Measurements from ENCODE around the gene MSI2.
"Not testable (repeated sequence)": the region's sequence is repeated elsewhere in the genome, so short reads cannot be mapped to it uniquely, and the experiment has no call there.

The MSI2 gene

GRCh38 chr17:57609125-57609877, 353.0 kb downstream of the MSI2 start:
- DNase-seq = no peak

- no peak for DNase-seq
Measured at GRCh38 chr17:57609878-57610270, 353.6 kb downstream of the MSI2 start.

GRCh38 chr17:57612202-57613071, 356.1 kb downstream of the MSI2 start:
- no peak for DNase-seq

- DNase-seq = no peak
Measured at GRCh38 chr17:57614742-57615141, 358.4 kb downstream of the MSI2 start.

GRCh38 chr17:57615836-57616757, 359.8 kb downstream of the MSI2 start:
- DNase-seq = no peak

- DNase-seq = no peak
Measured at GRCh38 chr17:57617218-57617617, 360.9 kb downstream of the MSI2 start.

- no peak for DNase-seq
Measured at GRCh38 chr17:57619061-57619937, 363.0 kb downstream of the MSI2 start.

GRCh38 chr17:57620576-57620975, 364.3 kb downstream of the MSI2 start:
- DNase-seq = no peak

GRCh38 chr17:57621791-57622190, 365.5 kb downstream of the MSI2 start:
- DNase-seq = not testable (repeated sequence)

GRCh38 chr17:57622306-57622682, 366.0 kb downstream of the MSI2 start:
- no peak for DNase-seq

GRCh38 chr17:57622683-57623433, 366.5 kb downstream of the MSI2 start:
- no peak for DNase-seq

GRCh38 chr17:57623620-57624019, 367.3 kb downstream of the MSI2 start:
- DNase-seq = no peak

GRCh38 chr17:57624386-57624785, 368.1 kb downstream of the MSI2 start:
- no peak for DNase-seq

GRCh38 chr17:57625511-57625910, 369.2 kb downstream of the MSI2 start:
- DNase-seq = no peak

- DNase-seq = no peak
Measured at GRCh38 chr17:57625957-57626356, 369.6 kb downstream of the MSI2 start.

- no peak for DNase-seq
Measured at GRCh38 chr17:57626520-57627210, 370.3 kb downstream of the MSI2 start.

GRCh38 chr17:57627591-57627990, 371.3 kb downstream of the MSI2 start:
- no peak for DNase-seq

GRCh38 chr17:57628421-57628820, 372.1 kb downstream of the MSI2 start:
- DNase-seq = no peak

- DNase-seq = no peak
Measured at GRCh38 chr17:57629470-57629869, 373.1 kb downstream of the MSI2 start.

- DNase-seq = no peak
Measured at GRCh38 chr17:57629886-57630285, 373.6 kb downstream of the MSI2 start.

- DNase-seq = no peak
Measured at GRCh38 chr17:57630736-57631135, 374.4 kb downstream of the MSI2 start.

Data from stimulated activated CD4-positive, alpha-beta T cell treated with anti-CD3 and anti-CD28 coated beads, Interleukin-2, amount 100 ng/mL, for 48 hours (primary cell).